H1 (cell line): ENCODE data around the gene BMERB1. TPM values are rescaled to one million over a fixed set of nuclear protein-coding genes. Genes with fewer than 3 reads are reported as not detected.

Experiments
- CTCF ChIA-PET: fragments of 300-600 bp; sonication (Branson Sonifier 250); formaldehyde crosslinking; loops from one replicate; lab custom pipeline; 2021; ENCODE audit not compliant: partially characterized antibody; lab: Charles Lee
- POLR2A ChIA-PET: fragments of 300-600 bp; sonication (Branson Sonifier 250); formaldehyde crosslinking; loops from one replicate; lab custom pipeline; 2021; ENCODE audit warnings: inconsistent platforms; ENCODE audit not compliant: partially characterized antibody; lab: Charles Lee
- DNase-seq, 2 experiments: peaks; one replicate each; pipeline versions ENCODE4 v3.0.0 to v3.0.0-alpha.2; 2010 to 2022; ENCODE audit warnings: low spot score in 2 of 2, low read depth in 1 of 2, mixed read lengths in 1 of 2
- FAIRE-seq: peaks from 2 replicates; lab custom pipeline; 2011; peaks lifted over from hg19 to GRCh38; lab: Jason Lieb, UNC
- H2AFZ ChIP-seq: 2 replicates; pipeline ENCODE4 v1.8.1; 2012; ENCODE audit warnings: low read length, inconsistent platforms
- H2AK5ac ChIP-seq: 2 replicates; pipeline ENCODE4 v1.6.1; 2013; ENCODE audit warnings: low read depth, low read length
- H2BK120ac ChIP-seq: replicated peaks from 2 replicates; pipeline ENCODE3; 2013; ENCODE audit warnings: low read depth, low read length, inconsistent platforms
- H2BK12ac ChIP-seq: 2 replicates; pipeline ENCODE4 v1.6.1; 2013; ENCODE audit warnings: low read depth, low read length
- H2BK15ac ChIP-seq: 2 replicates; pipeline ENCODE4 v1.6.1; 2013; ENCODE audit warnings: low read length
- H2BK20ac ChIP-seq: 2 replicates; pipeline ENCODE4 v1.6.1; 2013; ENCODE audit warnings: low read length
- H2BK5ac ChIP-seq: 2 replicates; pipeline ENCODE4 v1.6.1; 2013; ENCODE audit warnings: low read depth, low read length
- H3K14ac ChIP-seq: 2 replicates; pipeline ENCODE4 v1.6.1; 2013; ENCODE audit warnings: inconsistent platforms; ENCODE audit not compliant: insufficient read length
- H3K18ac ChIP-seq: 2 replicates; pipeline ENCODE4 v1.6.1; 2013; ENCODE audit warnings: low read length; ENCODE audit errors: extremely low read depth
- H3K23ac ChIP-seq: 2 replicates; pipeline ENCODE4 v1.6.1; 2013; ENCODE audit warnings: inconsistent platforms; ENCODE audit not compliant: insufficient read length
- H3K23me2 ChIP-seq: 2 replicates; pipeline ENCODE4 v1.6.1; 2013; ENCODE audit warnings: low read depth, low read length
- H3K27ac ChIP-seq: 2 replicates; pipeline ENCODE4 v1.6.1; 2011; ENCODE audit warnings: low read depth, low read length, inconsistent platforms
- H3K27me3 ChIP-seq, 4 experiments: replicated peaks in 1 of 4; 1 replicate in 1 of 4; 2 replicates in 3 of 4; pipeline versions ENCODE4 v1.6.1 to v1.8.1; 2011 to 2013; ENCODE audit warnings: low read length in 3 of 4, mild to moderate bottlenecking in 3 of 4, inconsistent platforms in 2 of 4, mixed read lengths in 2 of 4, moderate library complexity in 1 of 4; ENCODE audit not compliant: control insufficient read depth in 3 of 4, insufficient read depth in 3 of 4; ENCODE audit errors: extremely low read depth in 1 of 4
- H3K36me3 ChIP-seq, 4 experiments: 2 replicates each; pipeline versions ENCODE4 v1.6.1 to v1.8.1; 2011 to 2013; ENCODE audit warnings: mild to moderate bottlenecking in 4 of 4, low read length in 3 of 4, moderate library complexity in 2 of 4, control low read depth in 1 of 4, inconsistent platforms in 1 of 4; ENCODE audit not compliant: insufficient read depth in 4 of 4, control insufficient read depth in 2 of 4
- H3K4ac ChIP-seq: replicated peaks from 2 replicates; pipeline ENCODE3; 2013; ENCODE audit warnings: low read length, low read depth, mixed read lengths, inconsistent platforms; ENCODE audit not compliant: insufficient read length
- H3K4me1 ChIP-seq, 4 experiments: replicated peaks in 1 of 4; 1 replicate in 1 of 4; 2 replicates in 3 of 4; pipeline versions ENCODE4 v1.6.1 to v1.8.1; 2011 to 2013; ENCODE audit warnings: low read length in 3 of 4, inconsistent platforms in 2 of 4, mixed read lengths in 1 of 4; ENCODE audit not compliant: insufficient read depth in 4 of 4, control insufficient read depth in 3 of 4
- H3K4me2 ChIP-seq, 2 experiments: 2 replicates each; pipeline versions ENCODE4 v1.6.1 to v1.8.1; 2011 to 2013; ENCODE audit warnings: low read depth in 2 of 2, low read length in 2 of 2, control low read depth in 1 of 2, inconsistent platforms in 1 of 2, mild to moderate bottlenecking in 1 of 2; ENCODE audit not compliant: insufficient read depth in 1 of 2
- H3K4me3 ChIP-seq, 4 experiments: fragments of 200-600, 300-600 bp in 1 of 4; sonication (generic), shearing (Covaris generic), sonication (Bioruptor Twin) in 1 of 4; 2 replicates each; pipeline versions ENCODE4 v1.5.1 to v1.8.1; 2011 to 2016; ENCODE audit warnings: low read length in 4 of 4, low read depth in 3 of 4, control low read depth in 2 of 4, inconsistent platforms in 2 of 4, mild to moderate bottlenecking in 2 of 4, mixed read lengths in 1 of 4, moderate library complexity in 1 of 4; ENCODE audit not compliant: insufficient read depth in 2 of 4; ENCODE audit errors: extremely low read depth in 1 of 4
- H3K56ac ChIP-seq: replicated peaks from 2 replicates; pipeline ENCODE3; 2013; ENCODE audit warnings: low read depth, mild to moderate bottlenecking, mixed read lengths, low read length, inconsistent platforms; ENCODE audit not compliant: insufficient read length
- H3K79me1 ChIP-seq: 2 replicates; pipeline ENCODE4 v1.6.1; 2013; ENCODE audit warnings: low read depth, low read length, control low read depth
- H3K79me2 ChIP-seq, 2 experiments: 2 replicates each; pipeline versions ENCODE4 v1.6.1 to v1.8.1; 2012 to 2013; ENCODE audit warnings: low read length in 2 of 2, mild to moderate bottlenecking in 2 of 2, inconsistent platforms in 1 of 2; ENCODE audit not compliant: insufficient read depth in 2 of 2, control insufficient read depth in 1 of 2
- H3K9ac ChIP-seq, 4 experiments: replicated peaks in 1 of 4; 1 replicate in 1 of 4; 2 replicates in 3 of 4; pipeline versions ENCODE4 v1.6.1 to v1.8.1; 2011 to 2013; ENCODE audit warnings: low read depth in 3 of 4, low read length in 3 of 4, control low read depth in 2 of 4, mild to moderate bottlenecking in 2 of 4, moderate library complexity in 2 of 4, inconsistent platforms in 1 of 4; ENCODE audit errors: extremely low read depth in 1 of 4
- H3K9me3 ChIP-seq, 2 experiments: 2 replicates each; pipeline versions ENCODE4 v1.6.1 to v1.8.1; 2012 to 2013; ENCODE audit warnings: mild to moderate bottlenecking in 2 of 2, moderate library complexity in 2 of 2, control low read depth in 1 of 2, inconsistent platforms in 1 of 2, low read depth in 1 of 2, low read length in 1 of 2, mixed read lengths in 1 of 2; ENCODE audit not compliant: insufficient read depth in 2 of 2
- H4K20me1 ChIP-seq, 2 experiments: replicated peaks in 1 of 2; 2 replicates each; pipeline versions ENCODE3 to v1.8.1; 2011 to 2013; ENCODE audit warnings: inconsistent platforms in 2 of 2, low read length in 2 of 2, mild to moderate bottlenecking in 1 of 2; ENCODE audit not compliant: insufficient read depth in 2 of 2, control insufficient read depth in 1 of 2
- H4K5ac ChIP-seq: 2 replicates; pipeline ENCODE4 v1.6.1; 2013; ENCODE audit warnings: low read length, low read depth, mixed read lengths, inconsistent platforms; ENCODE audit not compliant: insufficient read length
- H4K8ac ChIP-seq: 2 replicates; pipeline ENCODE4 v1.8.0; 2013; ENCODE audit warnings: mild to moderate bottlenecking, moderate library complexity, low read length, inconsistent platforms; ENCODE audit not compliant: insufficient read depth; ENCODE audit errors: extremely low read depth
- H4K91ac ChIP-seq: replicated peaks from 2 replicates; pipeline ENCODE3; 2013; ENCODE audit warnings: low read length, mixed read lengths, inconsistent platforms; ENCODE audit not compliant: insufficient read length
- ASH2L ChIP-seq: fragments of 200-600, 300-600 bp; sonication (generic); IDR thresholded peaks from one replicate; pipeline ENCODE4 v1.7.1; 2017; ENCODE audit warnings: low read length
- BACH1 ChIP-seq: IDR thresholded peaks from 2 replicates; pipeline ENCODE4 v1.6.1; 2012; ENCODE audit warnings: low read length, improper control_type of control experiment
- CEBPB ChIP-seq: IDR thresholded peaks from 2 replicates; pipeline ENCODE4 v1.6.1; 2012; ENCODE audit warnings: low read depth, low read length
- CREB1 ChIP-seq: IDR thresholded peaks from 2 replicates; pipeline ENCODE4 v1.6.1; 2012; ENCODE audit warnings: inconsistent platforms
- CTBP2 ChIP-seq: IDR thresholded peaks from 2 replicates; pipeline ENCODE4 v1.7.0; 2011; ENCODE audit warnings: borderline replicate concordance, mild to moderate bottlenecking, moderate library complexity, mixed read lengths, low read length; ENCODE audit not compliant: insufficient read depth, insufficient read length
- EGR1 ChIP-seq: IDR thresholded peaks from 2 replicates; pipeline ENCODE4 v1.6.1; 2011; ENCODE audit warnings: low read depth, low read length, borderline replicate concordance
- FOSL1 ChIP-seq: IDR thresholded peaks from 2 replicates; pipeline ENCODE4 v1.6.1; 2011; ENCODE audit warnings: mild to moderate bottlenecking, low read depth, low read length, moderate library complexity; ENCODE audit not compliant: insufficient read depth
- KDM5A ChIP-seq: fragments of 200-600 bp; IDR thresholded peaks from 2 replicates; pipeline ENCODE4 v1.7.1; 2012; ENCODE audit warnings: mild to moderate bottlenecking, low read length, inconsistent platforms, mixed read lengths
- SIRT6 ChIP-seq: IDR thresholded peaks from one replicate; pipeline ENCODE4 v1.7.1; 2012; ENCODE audit warnings: low read length, inconsistent platforms
- SIX5 ChIP-seq: IDR thresholded peaks from 2 replicates; pipeline ENCODE4 v1.6.1; 2011; ENCODE audit warnings: mild to moderate bottlenecking, low read depth, low read length
- SP1 ChIP-seq: IDR thresholded peaks from 2 replicates; pipeline ENCODE4 v1.6.1; 2011; ENCODE audit warnings: low read depth, low read length
- SP2 ChIP-seq: IDR thresholded peaks from 2 replicates; pipeline ENCODE4 v1.6.1; 2012; ENCODE audit warnings: mild to moderate bottlenecking, low read length, inconsistent platforms
- TAF1 ChIP-seq: IDR thresholded peaks from 2 replicates; pipeline ENCODE4 v1.6.1; 2011; ENCODE audit warnings: mild to moderate bottlenecking, low read depth, low read length
- TAF7 ChIP-seq: optimal IDR thresholded peaks from 2 replicates; pipeline ENCODE3; 2011; ENCODE audit warnings: low read depth, mild to moderate bottlenecking, inconsistent platforms, low read length, moderate library complexity, borderline replicate concordance
- WGBS, 2 experiments: shearing (Covaris generic) in 1 of 2; methylation state at CpG; one replicate each; pipeline versions ENCODE4 v1.1.6 to v1.1.7; 2013 to 2015; ENCODE audit warnings: low lambda C conversion rate in 2 of 2, mixed read lengths in 2 of 2, inconsistent platforms in 1 of 2, low coverage in 1 of 2, missing lambda C conversion rate in 1 of 2; ENCODE audit not compliant: insufficient replicate concordance in 2 of 2, insufficient coverage in 1 of 2, insufficient read length in 1 of 2; ENCODE audit errors: extremely low coverage in 1 of 2, missing lambda C conversion rate in 1 of 2; 5-methylcytosine and 5-hydroxymethylcytosine counted together
- polyA plus RNA-seq, 7 experiments: library from polyadenylated mRNA; depleted of rRNA in 3 of 7; stranded (reverse) in 5 of 7; unstranded in 2 of 7; fragments of >200 nt in 5 of 7; fragments of 200-250 nt in 2 of 7; gene quantifications; 1 replicate in 5 of 7; 2 replicates in 1 of 7; 4 replicates in 1 of 7; pipeline versions ENCODE4 v1.2.1 to v1.2.3, GENCODE V29; 2011 to 2013; ENCODE audit warnings: missing spikeins in 2 of 7, mixed read lengths in 2 of 7
- total RNA-seq: library from RNA; stranded (reverse); fragmentation: NEBNext Ultra II Directional; extraction: Animal tissue kit (Norgen Biotek cat#: 25700); gene quantifications from 2 replicates; pipeline ENCODE4 v1.2.1, GENCODE V29; 2021

Gene BMERB1
- total and polyA plus RNA-seq, 2 of the 8 experiments (the other 6 are each of a cell fraction or from before 2014, with no cell fraction given), result 23.5 to 27.1 TPM

GRCh38 chr16:15415511-15415985, 18.8 kb upstream of the BMERB1 start:
- no peak overlapping the region for H2AFZ ChIP-seq
- no peak overlapping the region for H3K18ac ChIP-seq
- H3K4me3 ChIP-seq, result no peak overlapping the region
- DNase-seq (no peak), FAIRE-seq (no peak)
- H3K23me2 ChIP-seq, result no peaks in the 10 kb centered on the region
- no peaks in the 10 kb centered on the region for H3K4me1 ChIP-seq
- no peak overlapping the region for H3K23ac ChIP-seq
- no peaks in the 10 kb centered on the region for H3K79me2 ChIP-seq
- H2BK120ac ChIP-seq, result no peak overlapping the region
- no peak overlapping the region for H3K4ac ChIP-seq
- no peak overlapping the region for H3K56ac ChIP-seq
- H3K36me3 ChIP-seq, result no peaks in the 10 kb centered on the region
- POLR2A ChIA-PET, result no interaction called here
- no peak overlapping the region for H3K9ac ChIP-seq
- no peak overlapping the region for H3K27ac ChIP-seq
- no peak overlapping the region for H2AK5ac ChIP-seq
- TF ChIP-seq TAF1, result no peak
- no peak for TF ChIP-seq CEBPB
- no peak for TF ChIP-seq TAF7
- TF ChIP-seq EGR1, result no peak
- no peak for TF ChIP-seq SIRT6
- TF ChIP-seq CREB1, result no peak
- TF ChIP-seq SP2, result no peak
- no peak for TF ChIP-seq SP1
- TF ChIP-seq CTBP2, result no peak
- TF ChIP-seq ASH2L, result no peak
- no peak for TF ChIP-seq SIX5
- no peak for TF ChIP-seq KDM5A
- no peak for TF ChIP-seq FOSL1
- no peak for TF ChIP-seq BACH1
- H3K9me3 ChIP-seq, result no peaks in the 10 kb centered on the region
- H2BK15ac ChIP-seq, result no peak overlapping the region
- H4K5ac ChIP-seq, result no peak overlapping the region
- H4K91ac ChIP-seq, result no peak overlapping the region
- no peak overlapping the region for H3K14ac ChIP-seq
- H3K79me1 ChIP-seq, result no peaks in the 10 kb centered on the region
- no peak overlapping the region for H2BK12ac ChIP-seq
- H2BK20ac ChIP-seq, result no peak overlapping the region
- H3K4me2 ChIP-seq, result no peak overlapping the region
- WGBS, 2 experiments, result 82% methylated on average over 3 of the region's 3 CpGs; no CpG with 5 or more reads in 1 of the 2 experiments
- H2BK5ac ChIP-seq, result no peak overlapping the region
- no peak overlapping the region for H4K8ac ChIP-seq
- CTCF ChIA-PET, result interaction anchor here (1.0 to 1.2 kb wide), 2 partner anchors 12 to 135 kb away, joined by 4 to 5 read pairs; no protein-coding TSS in a partner anchor
- H4K20me1 ChIP-seq, result no peaks in the 10 kb centered on the region
- no peaks in the 10 kb centered on the region for H3K27me3 ChIP-seq
